OCI-M1 (cell line): Measurements from ENCODE around the gene NDUFAF2.
"Not testable (repeated sequence)": the region's sequence is repeated elsewhere in the genome, so short reads cannot be mapped to it uniquely, and the experiment has no call there.

Experiments used
- DNase-seq: peaks from one replicate; lab custom pipeline; 2025; lab: John Stamatoyannopoulos, UW

NDUFAF2 gene, protein sequence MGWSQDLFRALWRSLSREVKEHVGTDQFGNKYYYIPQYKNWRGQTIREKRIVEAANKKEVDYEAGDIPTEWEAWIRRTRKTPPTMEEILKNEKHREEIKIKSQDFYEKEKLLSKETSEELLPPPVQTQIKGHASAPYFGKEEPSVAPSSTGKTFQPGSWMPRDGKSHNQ

DNA sequence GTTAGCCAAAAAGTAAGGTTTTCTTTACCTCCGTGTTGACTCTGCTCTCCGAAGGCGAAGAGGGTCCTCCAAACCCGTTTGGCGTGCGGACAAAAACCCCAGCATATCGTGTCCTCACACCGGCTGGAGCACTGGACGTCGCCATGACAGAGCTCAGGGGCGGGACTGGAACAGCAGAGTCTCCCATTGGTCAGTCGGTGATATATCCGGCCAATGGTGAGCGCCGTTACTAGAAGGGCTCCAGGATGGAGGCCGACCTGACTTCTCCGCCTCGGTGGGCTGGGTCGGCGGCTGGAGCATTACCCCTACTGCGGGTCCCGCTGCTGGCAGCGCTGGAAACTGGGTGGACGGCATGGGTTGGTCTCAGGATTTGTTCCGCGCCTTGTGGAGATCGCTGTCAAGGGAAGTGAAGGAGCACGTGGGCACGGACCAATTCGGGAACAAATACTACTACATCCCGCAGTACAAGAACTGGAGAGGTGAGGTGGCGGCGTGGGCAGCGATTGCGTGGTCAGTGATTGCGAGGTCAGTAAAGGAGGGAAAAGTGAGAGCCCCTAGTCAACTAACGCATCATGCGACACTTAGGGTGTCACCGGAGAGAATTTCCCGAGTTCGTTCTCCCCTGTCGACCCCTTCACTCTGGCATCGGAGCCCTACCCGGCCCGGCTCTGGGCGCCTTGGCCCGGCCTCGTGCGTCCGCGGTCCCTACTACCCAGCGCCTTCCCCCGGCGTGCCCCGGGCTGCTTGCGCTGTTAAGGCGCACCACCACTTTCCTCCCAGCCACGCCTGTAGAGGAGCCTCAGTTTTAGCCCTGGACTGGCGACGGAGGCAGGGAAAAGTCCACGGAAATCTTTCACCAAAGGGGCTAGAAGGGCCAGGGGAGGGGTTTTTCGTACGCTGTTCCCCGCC lies at the start of gene NDUFAF2, which contains the start of gene ERCC8:
Gene NDUFAF2 (plus strand): TSS at position 302 of the 909 bp plus-strand sequence. CDS start 51 bp downstream, at position 353.
Gene ERCC8 (minus strand): TSS at position 167 of the 909 bp plus-strand sequence. CDS start 62 bp downstream, at position 105.
- peak; percentile 93 for DNase-seq

DNA sequence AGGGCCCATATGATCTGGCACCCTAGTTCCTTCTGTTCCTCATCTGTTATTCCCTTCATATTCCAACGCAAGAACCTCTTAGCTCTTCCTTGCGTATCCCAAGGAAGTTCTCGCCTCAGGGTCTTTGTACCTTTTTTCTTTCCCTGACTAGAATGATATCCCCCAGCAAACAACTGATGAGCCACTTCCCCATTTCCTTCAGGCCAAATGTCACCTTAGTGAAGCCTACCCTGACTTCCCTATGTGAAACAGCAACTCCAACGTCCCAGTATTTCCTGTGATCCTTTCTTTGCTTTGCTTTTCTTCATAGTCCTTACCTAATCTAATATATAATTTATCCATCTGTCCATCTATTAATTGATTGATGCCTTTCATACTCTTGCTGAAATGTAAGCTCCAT lies 48.0 kb upstream of the NDUFAF2 start:
- no peak for DNase-seq

DNA sequence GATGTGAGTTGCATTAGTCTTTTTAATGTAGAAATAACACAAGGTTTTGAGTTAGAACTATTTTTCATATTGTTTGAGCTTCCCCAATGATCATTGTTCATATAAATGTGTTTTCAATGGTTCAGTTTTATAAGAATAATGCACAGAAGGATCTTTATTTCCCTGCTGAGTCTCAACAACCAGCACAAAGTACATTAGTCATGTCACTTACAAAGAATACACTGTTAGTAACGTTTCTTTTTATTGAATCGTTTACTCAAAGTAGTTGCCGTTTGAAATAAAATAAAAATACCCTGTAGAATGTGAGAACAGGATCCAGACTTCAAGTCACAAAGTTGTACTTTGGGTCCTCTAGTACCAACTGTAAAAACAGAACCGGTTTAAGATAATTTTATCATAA lies 41.6 kb upstream of the NDUFAF2 start:
- no peak for DNase-seq

DNA sequence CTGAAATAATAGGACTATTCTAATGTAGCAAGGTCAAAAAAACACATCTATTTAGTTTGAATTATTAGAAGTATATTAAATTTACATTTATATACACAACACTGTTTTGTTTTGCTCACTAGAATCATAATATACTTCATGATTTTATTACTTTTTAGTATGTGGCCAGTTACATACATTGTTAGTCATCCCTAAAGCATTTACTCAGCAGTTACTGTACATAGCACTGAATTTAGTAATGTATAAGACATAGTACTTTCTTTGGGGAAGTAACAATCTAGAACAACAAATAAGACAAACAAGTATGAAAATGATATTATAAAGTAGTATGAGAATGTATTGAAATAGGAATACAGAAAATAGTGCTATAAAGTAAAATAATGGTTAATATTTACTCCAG lies 28.4 kb upstream of the NDUFAF2 start:
- DNase-seq = no peak

DNA sequence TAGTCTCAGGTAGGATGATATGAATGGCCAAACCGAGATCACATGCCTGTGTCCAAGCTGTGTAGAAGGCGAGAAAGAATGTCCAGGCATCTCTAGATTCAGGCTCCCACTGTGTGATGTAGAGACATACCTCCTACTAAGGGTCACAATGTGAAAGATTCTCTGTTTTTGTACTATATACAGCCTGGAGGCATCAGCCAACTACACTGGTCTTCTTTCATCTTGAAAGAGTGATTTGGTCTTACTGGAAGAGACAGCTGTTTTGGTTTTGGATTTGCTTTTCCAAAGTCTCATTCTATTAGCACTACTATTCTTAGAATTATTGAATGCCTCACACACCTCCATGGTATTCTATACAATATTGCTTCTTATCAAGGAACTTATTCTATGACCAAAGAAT lies 26.5 kb upstream of the NDUFAF2 start:
- DNase-seq = no peak

DNA sequence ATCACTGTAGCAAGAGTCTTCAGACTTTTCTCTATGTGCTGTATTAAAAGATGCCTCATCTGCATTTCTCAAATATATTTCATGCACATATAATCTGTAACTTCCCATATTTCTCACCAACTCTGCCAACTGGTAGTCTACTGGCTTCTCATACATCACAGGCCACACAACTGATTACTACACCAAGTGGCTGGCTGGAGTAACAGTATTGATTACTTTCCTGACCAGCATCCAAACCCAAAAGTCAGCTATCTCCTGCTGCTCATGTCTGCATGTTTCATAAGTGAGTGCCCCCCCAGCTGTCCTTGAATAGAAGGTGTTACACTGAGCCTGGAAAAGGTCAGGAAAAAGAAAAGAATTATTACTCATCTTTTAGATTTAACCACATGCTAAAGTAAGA lies 17.6 kb upstream of the NDUFAF2 start:
- DNase-seq = no peak

DNA sequence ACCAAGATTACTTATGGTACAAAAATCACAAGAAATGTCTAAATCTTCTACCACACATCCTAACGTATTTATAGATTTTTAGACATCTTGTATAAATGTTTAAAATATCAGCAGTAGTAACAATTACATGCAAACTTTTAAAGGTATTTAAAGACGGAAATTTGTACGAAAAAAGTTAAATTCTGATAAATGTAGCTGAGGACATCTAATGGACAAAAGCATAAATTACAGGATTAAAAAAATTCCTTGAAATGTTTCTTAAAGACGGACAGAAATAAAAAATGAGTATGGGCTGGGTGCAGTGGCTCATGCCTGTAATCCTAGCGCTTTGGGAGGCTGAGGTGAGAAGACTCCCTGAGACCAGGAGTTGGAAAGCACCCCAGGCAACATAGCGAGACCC lies 16.0 kb upstream of the NDUFAF2 start:
- no peak for DNase-seq

DNA sequence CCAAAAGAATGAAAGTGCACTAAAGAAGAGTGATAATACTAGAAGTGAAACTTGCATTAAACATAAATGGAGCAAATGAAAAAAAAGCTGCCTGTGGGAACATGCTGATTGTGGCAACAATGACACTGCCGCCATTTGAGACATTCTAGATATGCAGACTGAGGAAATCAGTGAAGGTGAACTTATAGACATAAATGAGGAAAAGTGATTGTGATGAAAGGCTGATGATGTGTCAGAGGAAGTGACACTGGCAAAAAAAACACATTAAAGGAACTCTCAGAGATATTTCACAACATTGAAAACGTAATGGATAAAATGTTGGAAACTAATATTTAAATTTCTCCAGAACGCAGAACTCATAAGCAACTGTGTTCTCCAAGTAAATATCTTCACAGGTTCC lies 1.4 kb upstream of the NDUFAF2 start:
- no peak for DNase-seq

DNA sequence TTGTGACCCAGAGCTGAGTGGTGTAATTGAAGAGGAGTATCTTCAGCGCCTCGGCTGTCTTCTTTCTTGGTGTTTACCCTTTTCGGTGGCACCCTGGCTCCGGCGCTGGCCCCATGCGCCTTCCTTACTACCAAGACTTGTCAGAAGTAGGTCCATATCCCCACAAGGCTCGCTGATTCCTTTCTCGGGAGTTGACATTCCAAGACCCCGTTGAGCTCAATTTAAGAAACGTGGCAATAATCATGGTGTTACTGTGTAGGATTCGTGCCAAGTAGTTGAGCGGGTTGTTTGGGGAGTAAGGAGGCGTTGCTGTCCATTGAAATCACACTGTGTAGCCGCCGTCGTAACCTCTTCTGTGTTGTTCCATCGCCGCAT lies 795 bp downstream of the NDUFAF2 start:
- DNase-seq = peak; percentile 69

DNA sequence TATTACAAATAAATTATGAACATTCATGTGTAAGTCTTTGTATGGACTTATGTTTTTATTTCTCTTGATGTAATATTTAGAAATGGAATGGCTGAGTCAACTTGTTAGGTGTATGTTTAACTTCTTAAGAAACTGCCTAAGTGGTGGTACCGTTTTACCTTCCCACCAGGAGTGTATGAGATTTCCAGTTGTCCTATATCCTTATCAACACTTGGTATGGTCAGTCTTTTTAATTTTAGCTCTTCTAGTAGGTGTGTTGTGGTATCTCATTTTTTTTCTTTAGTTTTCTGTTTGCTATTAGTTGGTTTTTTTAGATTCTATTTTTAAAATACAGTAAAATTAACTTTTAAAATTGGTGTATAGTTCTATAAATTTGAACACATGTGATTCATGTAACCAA lies 3.7 kb downstream of the NDUFAF2 start:
- DNase-seq = no peak

DNA sequence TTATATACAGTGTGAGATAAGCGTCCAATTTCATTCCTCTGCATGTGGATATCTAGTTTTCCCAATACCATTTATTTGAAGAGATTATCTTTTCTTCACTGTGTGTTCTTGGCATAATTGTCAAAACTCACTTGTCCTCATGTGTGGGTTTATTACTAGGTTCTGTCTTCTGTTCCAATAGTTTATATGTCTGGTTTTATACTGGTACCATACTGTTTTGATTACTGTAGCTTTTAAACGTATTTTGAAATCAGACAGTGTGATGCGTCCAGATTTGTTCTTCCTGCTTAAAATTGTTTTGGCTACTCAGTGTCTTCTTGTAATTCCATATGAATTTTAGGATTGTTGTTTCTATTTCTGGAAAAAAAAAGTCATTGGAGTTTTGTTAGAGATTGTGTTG lies 10.2 kb downstream of the NDUFAF2 start:
- no peak for DNase-seq

DNA sequence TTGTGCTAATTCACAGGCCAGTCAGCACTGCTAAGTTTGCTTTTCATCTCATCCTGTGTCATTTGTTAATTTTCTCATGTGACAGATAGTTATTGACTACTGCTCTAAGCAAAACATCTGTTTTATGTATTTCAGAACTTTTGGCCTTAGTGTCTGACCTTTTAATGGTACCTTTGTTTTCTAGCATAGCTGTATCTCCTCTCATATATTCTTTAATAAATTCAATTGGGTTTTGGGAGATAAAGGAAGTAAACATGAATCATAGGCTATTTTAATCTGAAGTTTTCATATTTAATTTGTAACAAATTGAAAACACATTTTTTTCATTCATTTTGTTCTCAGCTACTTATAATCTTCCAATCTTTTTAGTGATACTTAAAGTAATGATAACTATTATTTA lies 13.1 kb downstream of the NDUFAF2 start:
- no peak for DNase-seq

DNA sequence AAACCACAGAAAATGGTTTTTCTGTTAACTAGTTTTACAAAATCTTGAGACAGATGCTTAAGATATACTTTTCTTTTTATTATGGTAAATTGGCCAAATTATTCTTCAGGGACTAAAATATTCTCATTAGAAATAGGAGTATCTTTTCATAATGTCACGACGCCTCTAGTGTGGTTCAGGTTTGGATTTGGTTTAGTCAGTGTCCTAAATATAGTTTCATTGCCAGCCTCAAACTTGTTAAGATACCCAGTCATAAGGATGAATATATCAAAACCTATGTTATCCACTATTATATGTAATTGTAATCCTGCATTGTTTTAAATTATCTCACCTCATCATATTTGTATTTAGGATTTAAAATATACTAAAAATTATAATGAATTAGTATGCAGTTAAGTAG lies 13.7 kb downstream of the NDUFAF2 start:
- DNase-seq = no peak

DNA sequence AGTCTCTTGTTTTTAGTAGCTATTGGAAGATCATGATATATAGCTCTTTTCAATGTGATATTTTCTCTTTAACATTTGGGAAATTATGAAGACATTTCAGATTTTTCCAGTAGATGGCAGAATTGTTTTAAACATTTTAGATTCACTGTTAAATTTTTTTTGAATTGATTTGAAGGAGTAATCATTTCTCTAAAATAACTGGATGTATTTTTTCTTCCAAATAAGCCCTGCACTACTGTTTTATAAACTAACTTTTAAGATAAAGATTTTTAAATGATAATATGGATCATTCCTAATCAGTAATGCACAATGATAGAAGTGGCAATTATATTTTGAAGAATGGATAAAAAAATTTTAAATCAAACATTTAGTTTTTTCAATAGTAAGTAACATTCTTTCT lies 14.2 kb downstream of the NDUFAF2 start:
- DNase-seq = peak; percentile 75

DNA sequence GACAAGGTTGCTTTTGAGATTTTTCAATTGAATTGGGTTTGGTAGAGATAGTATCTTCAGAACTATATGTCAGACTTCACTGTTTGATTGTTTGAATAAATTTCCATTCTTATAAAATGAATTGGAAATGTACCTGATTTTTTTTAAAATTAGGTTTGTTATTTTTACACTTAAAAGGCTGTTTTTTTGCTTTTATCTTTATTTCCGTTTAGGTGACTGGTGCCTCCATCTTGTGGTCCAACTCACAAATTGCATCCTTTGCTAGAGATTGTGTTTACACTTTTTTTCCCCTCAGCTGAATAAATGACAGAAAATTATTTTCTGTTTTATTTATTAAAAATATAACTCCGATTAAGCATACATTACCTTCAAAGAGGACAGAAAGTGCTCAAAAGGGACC lies 15.6 kb downstream of the NDUFAF2 start:
- DNase-seq = peak; percentile 62

DNA sequence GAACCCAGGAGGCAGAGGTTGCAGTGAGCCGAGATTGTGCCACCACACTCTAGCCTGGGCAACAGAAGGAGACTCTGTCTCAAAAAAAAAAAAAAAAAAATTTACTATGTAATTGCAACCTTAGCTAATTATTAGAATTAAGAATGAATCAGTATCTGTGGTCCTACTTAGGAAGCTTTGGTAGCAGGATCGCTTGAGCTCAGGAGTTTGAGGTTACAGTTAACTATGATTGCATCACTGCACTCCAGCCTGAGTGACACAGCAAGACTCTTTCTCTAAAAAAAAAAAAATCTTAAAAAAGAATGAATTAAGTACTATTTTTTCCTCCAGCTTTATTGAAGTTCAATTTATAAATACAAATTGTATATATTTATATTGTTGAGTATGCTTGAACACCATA lies 16.7 kb downstream of the NDUFAF2 start:
- DNase-seq = peak; percentile 73

DNA sequence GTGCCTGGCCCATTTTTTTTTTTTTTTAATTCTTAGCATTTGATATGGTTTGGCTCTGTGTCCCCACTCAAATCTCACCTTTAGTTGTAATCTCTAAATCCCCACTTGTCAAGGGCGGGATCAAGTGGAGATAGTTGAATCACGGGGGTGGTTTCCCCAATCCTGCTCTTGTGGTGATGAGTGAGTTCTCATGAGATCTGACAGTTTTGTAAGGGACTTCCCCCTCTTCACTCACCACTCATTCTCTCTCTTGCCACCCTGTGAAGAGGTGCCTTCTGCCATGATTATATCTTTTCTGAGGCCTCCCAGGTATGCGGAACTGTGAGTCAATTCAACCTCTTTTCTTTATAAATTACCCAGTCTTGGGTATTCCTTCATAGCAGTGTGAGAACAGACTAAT lies 27.2 kb downstream of the NDUFAF2 start:
- no peak for DNase-seq

DNA sequence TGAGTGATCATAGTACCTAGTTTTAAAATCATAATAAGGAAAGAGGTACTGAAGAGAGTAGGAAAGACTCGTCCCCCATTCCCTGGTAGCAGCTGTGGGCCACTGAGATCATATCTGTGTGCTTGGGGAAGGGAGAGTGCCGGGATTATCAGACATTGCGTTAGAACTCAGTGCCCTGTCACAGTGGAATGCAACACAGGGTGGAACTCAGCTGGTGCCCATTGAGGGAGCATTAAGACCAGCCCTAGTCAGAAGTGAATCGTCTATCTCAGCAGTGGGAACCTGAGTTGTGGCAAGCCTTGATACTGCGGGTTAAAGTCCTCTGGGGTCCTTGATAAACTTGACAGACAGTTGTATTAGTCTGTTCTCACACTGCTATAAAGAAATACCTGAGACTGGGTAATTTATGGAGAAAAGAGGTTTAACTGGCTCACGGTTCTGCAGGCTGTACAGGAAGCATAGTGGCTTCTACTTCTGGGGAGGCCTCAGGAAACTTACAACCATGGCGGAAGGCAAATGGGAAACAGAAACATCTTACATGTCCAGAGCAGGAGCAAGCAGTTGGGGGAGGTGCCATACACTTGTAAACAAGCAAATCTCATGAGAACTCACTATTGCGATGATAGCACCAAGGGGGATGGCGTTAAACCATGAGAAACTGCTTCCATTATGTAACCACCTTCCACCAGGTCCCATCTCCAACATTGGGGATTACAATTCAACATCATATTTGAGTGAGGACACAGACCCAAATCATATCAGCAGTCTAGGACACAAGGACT lies 33.1 kb downstream of the NDUFAF2 start:
- no peak for DNase-seq

DNA sequence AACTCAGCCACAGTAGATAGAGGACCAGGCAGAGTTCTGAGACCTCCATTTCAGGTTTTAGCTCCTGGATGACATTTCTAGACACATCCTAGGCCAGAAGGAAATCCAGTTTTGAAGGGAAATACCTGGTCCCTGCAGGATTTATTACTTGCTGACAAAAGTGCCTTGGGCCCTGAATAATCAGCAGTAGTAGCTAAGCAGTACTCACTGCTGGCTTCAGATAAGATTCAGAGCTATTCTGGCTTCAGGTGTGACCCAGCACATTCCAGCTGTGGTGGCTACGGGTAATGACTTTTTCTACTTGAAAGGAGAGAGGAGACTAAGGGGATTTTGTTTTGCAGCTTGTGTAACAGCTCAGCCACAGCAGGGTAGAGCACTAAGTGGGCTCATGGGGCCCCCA lies 34.0 kb downstream of the NDUFAF2 start:
- DNase-seq = no peak

DNA sequence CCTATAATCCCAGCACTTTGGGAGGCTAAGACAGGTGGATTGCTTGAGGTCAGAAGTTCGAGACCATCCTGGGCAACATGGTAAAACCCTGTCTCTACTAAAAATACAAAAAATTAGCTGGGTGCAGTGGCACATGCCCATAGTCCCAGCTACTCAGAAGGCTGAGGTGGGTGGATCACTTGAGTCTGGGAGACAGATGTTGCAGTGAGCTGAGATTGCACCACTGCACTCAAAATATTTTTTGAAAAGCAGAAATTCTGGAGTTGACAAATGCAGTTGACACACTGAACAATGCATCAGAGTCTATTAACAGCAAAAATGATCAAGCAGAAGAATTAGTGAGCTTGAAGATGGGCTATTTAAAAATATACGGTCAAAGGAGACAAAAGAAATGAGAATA lies 35.5 kb downstream of the NDUFAF2 start:
- DNase-seq = no peak

DNA sequence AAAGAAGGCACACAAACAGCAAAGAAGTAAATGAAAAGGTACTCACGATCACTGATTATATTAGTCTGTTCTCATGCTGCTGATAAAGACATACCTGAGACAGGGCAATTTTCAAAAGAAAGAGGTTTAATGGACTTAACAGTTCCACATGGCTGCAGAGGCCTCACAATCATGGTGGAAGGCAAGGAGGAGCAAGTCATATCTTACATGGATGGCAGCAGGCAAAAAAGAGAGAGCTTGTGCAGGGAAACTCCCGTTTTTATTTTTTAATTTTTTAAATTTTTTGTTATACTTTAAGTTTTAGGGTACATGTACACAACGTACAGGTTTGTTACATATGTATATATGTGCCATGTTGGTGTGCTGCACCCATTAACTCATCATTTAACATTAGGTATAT lies 37.1 kb downstream of the NDUFAF2 start:
- not testable (repeated sequence) for DNase-seq

DNA sequence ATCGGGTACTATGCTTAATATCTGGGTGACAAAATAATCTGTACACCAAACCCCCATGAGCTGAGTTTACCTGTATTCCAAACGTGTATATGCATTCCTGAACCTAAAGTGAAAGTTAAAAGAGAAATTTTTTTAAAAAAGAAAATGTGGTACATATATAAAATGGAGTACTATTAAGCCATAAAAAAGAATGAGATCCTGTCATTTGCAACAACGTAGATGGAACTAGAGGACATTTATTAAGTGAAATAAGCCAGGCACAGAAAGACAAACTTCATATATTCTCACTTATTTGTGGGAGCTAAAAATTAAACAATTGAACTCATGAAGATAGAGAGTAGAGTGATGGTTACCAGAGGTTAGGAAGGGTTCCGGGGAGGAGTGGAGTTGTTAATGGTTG lies 44.8 kb downstream of the NDUFAF2 start:
- no peak for DNase-seq

DNA sequence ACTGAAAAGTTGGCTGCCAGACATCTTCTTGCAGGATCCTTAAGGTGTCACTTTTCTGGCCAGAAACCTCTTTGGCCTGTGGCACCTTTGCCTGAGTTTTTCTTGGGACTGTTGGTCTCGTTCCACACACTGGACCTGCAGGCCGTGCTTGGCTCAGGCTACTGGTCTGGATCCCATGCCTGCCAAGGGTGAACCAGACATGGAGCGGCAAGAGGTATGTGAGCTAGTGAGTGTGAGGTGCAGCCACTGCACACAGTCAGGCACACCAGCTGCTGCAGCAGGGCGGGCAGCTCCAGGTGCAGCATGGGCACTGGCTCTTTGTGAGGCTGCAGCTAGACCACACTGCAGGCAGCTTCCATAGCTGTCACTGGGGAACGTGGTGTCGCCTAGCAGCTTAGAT lies 47.9 kb downstream of the NDUFAF2 start:
- no peak for DNase-seq
